ENCODE measurements around the gene KCNE2.
A peak's percentile ranks its signal among the peaks of the same experiment; 100 is the strongest.

Gene KCNE2, protein sequence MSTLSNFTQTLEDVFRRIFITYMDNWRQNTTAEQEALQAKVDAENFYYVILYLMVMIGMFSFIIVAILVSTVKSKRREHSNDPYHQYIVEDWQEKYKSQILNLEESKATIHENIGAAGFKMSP

DNA sequence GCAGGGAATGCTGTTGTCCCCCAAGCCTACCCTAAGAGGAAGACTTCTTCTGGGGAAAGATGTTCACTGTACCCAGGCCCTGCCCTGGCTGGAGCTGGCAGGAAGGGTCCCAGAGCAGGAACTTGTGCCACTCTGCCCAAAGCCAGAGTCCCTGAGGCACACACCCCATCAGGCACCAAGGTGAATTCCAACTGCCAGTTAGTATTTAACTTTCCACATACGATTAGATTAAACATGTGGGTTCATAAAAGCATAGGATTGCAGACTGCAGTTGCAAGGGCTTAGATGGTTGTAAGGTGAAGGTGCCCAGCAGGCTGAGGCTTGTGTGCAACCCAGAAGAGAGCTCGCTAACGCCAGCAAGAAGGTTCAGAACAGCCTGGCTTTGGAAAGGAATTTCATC lies at the start of gene KCNE2:
KCNE2 (plus strand) TSS at position 274 of the 400 bp plus-strand sequence. CDS start 6,473 bp downstream, outside the sequence.
- no peak for DNase-seq

DNA sequence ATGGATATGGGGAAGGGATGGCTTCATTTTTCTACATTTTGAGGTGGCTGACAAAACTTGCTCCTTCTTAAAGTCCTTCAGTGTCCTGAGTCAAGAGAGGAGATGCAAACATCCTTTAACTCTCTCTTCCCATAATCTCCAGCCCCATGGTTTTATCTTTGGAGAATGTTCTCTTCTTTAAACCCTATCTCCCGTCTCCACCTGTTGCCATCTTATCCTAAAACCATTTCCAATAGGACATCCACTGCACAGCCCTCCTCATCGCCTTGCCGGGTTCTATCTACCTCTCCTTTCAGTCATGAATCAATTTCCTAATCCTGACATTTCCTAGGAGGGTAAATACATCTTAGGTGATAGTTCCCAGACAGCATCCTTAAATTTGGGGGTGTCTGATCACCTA lies 44.2 kb upstream of the KCNE2 start:
- DNase-seq, result no peak

DNA sequence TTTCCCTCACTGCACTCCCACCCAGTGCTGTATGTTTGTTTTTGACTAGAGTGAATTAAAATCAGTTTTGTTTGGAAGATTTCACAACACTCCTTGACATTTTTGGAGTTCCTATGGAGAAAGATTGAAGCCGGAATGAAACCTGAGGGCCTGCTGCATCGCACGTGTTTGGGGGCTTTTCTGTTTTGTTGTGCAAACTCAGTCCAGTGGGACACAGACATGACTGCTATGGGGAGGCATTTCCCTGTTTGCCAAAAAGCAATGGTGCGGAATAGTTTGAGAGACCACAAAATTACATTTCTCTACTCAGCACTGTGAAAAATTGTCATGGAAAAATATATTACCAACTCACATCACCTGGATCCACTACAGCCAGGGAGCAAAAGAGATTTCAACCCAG lies 43.8 kb upstream of the KCNE2 start:
- no peak for DNase-seq

DNA sequence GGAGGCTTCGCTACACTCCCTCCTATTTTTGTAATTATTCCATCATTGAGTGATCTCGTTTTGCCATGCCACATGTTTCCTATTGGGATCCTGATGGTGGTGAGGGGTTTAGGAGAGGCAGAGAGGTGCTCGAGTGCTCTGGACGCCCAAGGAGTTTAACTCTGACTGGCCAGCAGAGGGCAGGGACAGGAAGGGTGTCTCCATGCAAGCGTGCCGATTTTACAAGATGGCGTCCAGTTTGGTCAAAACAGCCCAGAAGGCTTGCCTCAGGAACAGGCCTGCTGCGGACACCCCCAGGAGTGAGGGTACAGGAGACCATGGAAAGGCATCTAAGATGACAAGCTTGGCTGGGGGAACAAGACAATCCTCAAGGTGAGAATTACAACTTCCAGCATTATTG lies 33.8 kb upstream of the KCNE2 start:
- no peak for DNase-seq

DNA sequence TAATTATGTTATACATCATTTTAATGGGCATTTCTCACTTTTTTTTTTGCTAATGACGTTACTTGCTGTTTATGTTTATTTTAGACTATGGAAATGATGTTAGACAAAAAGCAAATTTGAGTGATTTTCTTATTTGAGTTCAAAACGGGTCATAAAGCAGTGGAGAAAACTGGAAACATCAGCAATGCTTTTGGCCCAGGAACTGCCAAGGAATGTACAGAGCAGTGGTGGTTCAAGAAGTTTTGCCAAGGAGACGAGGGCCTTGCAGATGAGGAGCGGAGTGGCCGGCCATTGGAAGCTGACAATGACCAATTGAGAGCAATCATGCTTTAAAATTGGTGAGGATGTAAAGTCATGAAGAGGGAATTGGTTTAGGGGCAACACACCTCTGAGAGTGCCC lies 32.1 kb upstream of the KCNE2 start:
- no peak for DNase-seq

DNA sequence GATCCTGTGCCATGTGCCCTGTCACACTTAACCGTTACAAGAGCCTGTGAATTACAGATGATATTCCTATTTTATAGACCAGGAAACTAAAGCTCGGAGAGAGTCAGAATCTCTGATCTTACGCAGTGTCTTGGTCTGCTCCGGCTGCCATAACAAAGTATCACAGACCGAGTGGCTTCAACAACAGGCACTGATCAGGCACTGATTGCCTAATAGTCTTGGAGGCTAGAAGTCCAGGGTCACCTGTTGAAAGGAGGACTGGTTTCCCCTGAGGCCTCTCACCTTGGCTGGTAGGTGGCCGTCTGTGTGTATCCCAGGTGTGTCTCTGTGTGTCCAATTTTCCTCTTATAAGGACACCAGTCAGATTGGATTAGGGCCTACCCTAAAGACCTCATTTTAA lies 31.5 kb upstream of the KCNE2 start:
- DNase-seq, result no peak

DNA sequence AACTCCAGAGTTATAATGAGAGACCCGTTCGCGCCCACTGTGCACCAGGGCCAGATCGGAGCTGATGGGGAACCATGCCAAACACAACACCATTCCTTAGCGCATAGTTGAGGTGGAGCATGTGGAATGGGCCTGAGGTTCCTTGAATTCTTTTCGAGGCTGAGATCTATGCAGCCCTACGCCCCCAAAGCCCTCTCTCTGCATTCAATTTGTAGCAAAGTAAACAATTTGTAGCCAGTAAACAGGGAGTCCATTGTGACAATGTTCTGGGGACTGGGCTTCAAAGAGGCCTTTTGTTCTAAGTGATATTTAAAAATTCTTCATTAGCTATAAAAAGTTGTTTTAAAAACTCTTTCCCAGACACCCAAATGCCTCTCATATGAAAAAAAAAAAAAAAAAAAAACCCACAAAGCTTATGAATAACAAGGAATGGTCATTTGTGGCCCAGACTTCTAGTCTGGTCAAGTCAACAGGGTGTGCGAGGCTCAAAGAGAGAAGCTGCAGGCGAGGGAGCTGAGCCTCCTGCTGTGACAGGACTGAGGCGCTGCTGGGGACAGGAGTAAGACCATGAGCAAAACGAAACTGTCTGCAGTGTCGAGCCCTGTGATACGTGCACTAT lies 30.6 kb upstream of the KCNE2 start:
- DNase-seq, result no peak

DNA sequence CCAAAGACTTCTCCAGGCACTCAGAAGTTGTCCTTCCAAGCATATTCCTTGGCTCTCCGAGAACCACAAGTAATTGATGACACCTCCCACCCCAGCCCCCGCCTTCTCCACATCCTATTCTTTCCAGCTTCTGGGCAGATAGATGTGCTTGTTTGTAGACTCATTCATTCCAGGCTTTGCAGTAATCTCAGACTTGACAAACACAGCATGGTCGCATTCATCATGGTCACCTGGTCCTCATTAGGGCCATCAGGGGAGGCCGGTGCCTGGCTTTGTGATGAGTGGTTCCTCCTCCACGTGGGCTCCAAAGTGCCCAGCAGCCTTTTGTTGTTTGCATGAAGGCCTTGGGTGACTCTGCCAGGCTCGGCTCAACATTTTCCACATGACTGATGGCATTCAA lies 28.5 kb upstream of the KCNE2 start:
- DNase-seq, result no peak

DNA sequence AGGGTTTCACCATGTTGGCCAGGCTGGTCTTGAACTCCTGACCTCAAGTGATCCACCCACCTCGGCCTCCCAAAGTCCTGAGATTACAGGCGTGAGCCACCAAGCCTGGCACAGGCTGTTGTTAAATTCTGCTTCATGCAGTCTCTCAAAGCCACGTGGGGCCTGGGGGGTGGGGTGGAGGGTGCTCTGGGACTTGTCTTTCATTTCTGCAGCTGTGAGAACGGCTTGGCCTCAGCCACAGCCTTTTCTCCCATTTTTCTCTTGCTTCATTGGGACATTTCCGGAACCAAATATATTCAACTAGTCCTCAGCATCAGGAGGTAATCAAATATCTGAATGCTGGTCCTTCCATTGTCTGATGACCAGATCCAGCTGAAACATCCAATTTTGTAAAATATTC lies 27.6 kb upstream of the KCNE2 start:
- no peak for DNase-seq

DNA sequence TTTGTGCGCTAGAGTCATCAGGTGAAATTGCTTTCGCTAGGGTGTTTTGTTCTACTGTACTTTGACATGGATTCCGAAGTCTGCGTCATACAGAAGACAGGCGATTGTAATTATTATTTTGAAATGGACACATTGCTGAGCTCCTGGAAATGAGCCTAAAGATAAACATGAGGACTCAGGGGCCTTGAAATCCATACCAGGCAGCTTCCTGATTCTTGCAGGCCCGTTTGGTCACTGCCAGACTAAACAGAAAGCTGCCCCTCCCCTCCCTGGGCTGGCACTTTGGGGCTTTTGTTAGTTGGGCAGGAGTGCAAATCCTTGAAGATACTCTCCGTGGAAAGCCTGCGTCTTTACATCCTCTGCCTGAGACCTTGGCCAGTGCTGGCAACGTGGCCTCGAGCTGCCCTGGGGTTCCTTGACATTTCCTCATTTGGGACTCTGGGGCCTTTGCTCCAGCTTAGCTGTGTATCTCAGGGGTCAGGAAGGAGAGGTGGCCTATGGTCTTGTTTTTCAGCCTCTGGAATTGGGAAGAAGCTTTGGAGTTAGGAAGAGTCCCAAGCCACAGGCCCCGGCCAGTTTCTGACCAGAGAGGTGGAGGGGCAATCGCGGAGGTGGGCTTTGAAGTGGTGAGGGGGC lies 26.9 kb upstream of the KCNE2 start:
- no peak for DNase-seq

DNA sequence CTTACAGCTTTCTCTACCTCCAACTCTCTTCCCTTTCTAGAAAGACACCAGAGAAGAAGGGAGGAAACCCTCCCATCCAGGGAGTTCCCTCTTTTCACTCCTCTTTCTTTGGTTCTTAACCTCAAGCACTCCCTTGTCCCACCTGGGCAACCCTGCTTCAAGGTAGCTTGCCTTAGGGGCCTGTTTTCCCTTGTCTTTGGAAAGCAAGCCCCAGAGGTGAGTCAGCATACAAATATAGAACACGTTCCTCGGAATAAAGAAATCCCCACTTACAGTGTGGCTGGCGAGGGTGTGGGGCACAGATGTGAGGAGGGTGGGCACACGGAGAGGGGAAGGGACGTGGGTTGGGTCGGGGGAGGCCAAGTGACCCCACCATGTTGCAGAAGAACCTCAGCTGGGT lies 26.1 kb upstream of the KCNE2 start:
- no peak for DNase-seq

DNA sequence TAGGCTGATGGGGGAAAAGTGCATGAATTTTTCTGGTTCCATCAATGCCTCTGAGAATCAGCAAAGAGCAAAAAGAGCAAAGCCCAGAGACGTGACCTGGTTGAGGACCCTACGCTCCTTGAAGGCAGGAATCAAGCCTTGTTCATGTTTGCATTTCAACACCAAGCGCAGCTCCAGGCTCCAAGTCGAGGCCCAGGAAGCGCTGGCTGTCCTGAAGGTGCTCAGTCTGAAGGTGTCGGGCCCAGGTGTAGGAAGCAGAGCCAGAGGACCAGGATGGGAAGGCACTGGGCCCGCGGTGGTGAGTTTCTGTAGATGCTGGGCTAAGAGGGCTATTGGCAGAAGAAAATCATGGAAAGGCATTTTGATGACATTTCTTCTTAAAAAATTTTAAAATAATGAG lies 25.6 kb upstream of the KCNE2 start:
- DNase-seq, result no peak

DNA sequence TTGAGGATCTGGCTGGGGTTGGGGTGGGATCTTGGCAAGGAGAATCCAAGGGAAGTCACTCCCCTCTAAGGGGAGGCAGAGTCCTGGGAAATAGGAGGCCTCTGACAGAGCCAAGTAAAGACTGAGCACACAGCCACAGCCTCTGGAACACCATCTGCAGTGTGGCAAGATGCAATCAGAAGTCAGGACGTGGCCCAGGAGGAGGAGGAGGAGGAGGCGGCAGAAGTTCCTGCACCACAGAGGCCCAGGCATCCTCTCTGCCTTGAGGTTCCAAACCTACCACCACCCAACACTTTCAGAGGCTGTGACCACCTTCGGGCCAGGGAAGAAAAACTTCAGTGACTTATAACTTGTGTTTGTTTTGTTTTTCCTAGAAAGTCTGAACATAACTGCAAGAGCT lies 23.7 kb upstream of the KCNE2 start:
- no peak for DNase-seq

DNA sequence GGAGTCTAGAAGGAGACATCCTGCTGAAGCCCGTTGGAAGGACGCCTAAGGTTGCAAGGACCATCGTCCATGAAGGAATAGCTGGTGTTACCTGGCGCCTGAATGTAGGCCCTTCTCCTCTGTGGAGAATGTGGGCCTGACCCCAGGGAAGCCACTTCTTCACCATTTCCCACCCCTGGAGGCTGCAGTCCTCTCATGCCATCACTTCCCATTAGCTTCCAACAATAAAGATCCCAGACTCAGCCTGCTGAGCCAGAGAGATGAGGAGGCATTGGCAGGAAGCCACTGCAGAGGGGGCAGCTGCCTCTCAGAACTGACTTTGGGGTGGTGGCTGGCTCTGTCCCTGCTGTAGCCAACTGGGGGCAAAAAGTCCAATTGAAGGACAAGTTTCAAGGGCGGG lies 21.3 kb upstream of the KCNE2 start:
- no peak for DNase-seq

DNA sequence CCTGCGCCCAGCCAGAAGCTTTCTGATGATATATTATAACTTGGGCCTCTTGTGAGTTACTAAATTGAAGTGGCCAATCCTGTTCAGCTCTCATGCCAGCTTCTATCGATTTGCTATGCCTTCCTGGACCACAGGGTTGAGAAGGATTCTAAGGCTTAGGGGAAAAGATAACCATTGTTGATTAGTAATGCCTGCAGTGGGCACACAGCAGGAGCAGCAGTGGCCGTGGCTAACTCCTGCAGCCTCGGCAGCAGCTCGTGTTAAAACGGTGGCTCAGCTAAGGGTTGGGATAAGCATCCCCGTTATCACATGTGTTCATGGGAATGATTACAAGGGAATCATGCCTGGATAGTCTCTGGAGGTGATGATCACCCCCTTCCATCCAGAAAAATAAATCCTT lies 20.5 kb upstream of the KCNE2 start:
- no peak for DNase-seq

DNA sequence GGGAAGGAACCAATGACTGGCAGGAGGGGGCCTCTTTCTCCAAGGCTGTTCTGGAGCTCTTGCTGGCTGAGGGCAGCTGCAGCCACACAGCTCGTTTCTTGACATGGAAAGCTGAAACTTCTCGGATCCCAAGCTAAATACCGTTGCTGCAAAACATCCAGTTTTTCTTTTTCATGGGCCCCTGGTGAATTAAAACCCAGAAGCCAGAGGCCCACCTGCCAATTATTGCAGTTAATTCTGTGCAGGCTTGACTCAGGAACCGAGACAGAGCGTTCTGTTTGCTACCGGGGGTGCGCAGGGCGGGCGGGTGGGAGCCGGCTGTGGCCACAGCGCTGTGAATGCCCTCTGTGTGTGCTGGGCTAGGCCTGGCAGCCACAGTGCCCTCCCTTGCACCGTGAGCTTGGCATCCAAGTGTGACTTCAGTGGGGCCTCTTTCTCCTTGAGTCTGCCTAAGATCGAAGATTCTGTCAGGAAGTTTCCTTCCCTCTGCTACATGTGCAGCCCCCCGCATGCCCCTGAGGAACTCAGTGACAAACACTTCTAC lies 19.9 kb upstream of the KCNE2 start:
- no peak for DNase-seq

DNA sequence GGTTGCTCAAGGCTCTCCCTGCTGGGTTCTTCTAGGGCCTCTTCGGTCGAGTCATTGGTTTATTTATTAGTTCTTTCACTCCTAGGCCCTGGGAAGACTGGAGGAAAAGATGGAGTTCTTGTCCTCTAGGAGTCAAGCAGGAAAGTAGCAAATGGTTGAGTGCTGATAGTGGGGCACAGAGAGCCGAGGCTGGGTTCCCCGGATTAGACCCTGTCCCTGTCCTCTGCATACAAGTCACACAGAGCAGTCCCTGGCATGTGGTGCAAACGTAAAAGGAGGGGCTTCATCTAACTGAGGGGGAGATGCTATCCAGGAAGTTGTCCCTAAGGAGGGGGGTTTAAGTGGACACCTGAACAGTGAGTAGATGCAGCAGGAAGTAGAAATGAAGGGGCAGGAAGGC lies 19.2 kb upstream of the KCNE2 start:
- no peak for DNase-seq

DNA sequence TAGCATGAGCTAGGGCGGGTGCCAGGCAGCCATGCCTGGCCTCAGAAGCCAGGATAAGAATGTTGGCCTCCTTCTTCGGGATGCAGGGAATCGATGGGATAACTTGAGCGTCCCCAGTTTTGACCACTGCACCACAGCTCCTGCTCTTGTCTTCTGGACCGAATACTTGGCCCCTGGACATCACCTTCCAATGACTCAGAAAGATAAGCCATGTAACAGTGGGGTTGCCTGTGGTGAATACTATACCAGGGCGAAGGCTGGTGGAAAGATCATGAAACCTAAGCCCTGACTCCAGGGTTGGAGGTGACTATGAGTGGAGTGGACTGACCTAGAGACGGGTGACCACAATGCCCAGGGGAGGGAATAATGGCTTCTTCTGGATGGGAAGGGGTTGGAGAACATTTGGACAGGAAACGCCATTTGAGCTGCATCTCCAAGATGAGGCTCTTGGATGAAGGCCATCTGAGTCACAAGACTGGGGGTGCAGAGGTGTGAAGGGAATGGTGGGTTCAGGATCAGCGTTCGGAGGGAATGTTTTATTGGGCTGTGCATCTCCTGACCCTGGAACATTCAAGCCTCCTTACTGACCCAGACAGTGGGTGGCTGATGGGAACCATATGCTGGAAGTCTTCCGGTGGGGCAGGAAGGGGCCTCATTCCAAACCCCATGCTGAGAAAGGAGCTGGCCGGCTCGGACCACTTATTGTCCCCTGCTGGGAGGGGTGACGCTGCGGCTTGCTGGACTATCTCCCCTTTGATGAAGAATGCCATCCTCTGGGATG lies 18.5 kb upstream of the KCNE2 start:
- DNase-seq, result no peak

DNA sequence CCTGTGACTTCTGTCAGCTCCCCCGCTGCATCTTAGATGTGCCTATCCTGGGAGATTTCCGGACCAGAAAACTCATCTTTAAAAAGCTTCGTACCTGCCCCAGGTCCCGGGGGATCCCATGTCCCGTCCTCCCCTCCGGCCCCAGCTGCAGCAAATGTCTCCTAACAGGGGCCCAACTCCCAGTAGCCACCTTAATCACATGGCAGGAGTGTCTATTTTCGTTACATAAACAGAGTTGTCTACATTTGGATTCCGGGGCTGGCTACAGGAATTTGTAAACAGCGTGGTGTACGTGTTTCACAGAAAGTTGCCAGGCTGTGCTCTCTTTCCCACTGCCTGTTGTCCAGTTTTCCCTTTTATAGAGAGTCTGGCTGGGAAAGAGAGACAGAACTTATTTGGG lies 17.9 kb upstream of the KCNE2 start:
- DNase-seq, result no peak

DNA sequence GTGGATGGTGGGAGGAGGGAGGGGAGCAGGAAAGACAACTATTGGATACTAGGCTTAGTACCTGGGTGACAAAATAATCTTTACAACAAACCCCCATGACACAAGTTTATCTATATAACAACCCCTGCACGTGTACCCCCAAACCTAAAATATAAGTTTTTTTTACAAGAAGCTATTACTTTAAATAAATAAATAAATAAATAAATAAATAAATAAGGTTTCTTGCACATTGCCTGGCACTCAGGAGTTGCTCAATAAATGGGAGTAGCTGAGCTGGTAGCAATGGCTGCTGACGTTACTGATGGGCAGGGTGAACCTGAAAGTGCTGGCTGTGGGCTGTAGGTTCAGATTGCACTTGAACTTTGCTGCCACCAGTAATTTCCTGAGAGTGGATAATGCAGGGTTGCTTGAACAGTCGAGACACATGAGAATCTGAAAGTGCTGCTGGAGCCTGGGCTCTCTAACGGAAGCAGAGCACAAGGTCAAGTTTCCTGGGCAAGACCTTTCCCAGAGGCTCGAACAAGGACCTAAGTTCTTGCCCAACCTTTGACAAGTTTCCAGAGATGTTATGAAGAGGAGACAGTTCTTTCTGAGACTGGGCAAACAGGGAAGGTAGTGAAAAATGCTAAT lies 14.8 kb upstream of the KCNE2 start:
- DNase-seq, result no peak

DNA sequence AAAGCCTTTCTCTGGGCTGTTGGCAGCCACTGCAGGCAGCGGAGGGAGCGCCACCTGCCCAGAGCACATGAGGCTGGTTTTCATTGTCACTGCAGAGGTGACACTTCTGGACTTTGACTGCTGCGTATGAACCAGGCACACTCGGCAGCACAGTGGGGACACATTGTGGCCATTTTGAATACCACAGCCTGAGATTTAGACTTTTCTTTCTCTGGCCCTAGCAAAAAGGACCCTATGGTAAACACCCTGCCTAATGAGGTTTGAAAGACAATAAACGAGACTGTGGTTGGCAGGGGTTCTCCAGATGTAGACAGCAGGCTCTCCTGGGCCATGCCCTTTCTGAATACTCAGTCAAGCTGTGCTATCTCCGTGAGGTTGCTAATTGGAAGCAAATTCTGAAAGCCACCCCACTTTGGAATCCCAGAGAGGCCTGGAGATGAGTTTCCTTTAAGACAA lies 12.0 kb upstream of the KCNE2 start:
- peak; percentile 37 for DNase-seq

DNA sequence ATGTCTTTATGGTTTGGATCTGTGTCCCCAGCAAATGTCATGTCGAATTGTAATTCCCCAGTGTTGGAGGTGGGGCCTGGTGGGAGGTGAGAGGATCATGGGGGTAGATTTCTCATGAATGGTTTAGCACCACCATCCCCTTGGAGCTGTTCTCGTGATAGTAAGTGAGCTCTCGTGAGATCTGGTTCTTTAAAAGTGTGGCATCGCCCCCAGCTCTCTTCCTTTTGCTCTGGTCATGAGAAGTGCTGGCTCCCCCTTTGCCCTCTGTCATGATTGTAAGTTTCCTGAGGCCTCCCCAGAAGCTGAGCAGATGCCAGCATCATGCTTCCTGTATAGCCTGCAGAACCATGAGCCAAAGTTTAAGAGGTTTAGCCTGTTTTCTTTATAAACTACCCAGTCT lies 11.2 kb upstream of the KCNE2 start:
- DNase-seq, result no peak

DNA sequence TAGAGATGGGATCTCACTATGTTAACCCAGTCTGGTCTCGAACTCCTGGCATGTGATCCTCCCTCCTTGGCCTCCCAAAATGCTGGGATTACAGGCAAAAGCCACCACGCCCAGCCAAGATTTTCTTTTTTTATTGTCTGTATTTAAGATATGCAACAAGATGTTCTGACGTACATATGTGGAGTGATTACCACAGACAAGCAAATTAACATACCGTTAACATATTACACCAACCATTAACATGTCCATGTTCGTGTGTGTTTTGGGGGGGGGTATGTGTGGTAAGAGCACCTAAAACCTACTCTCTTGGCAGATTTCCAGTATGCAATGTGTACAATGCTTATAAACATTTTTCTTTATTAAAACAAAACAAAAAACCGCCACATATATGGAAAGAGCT lies 10.6 kb upstream of the KCNE2 start:
- DNase-seq, result no peak
